H1 (cell line): ENCODE data around the gene PIGC.

Experiments
- ASH2L ChIP-seq: fragments of 200-600, 300-600 bp; sonication (generic); IDR thresholded peaks from one replicate; pipeline ENCODE4 v1.7.1; 2017; ENCODE audit warnings: low read length
- EP300 ChIP-seq, 2 experiments: IDR thresholded peaks; 1 replicate in 1 of 2; 2 replicates in 1 of 2; pipeline ENCODE4 v1.6.1; 2011 to 2012; ENCODE audit warnings: low read depth in 2 of 2, low read length in 2 of 2, mild to moderate bottlenecking in 2 of 2, borderline replicate concordance in 1 of 2, inconsistent platforms in 1 of 2, moderate library complexity in 1 of 2
- EZH2 ChIP-seq: fragments of 200-600 bp; sonication (generic); IDR thresholded peaks from 2 replicates; pipeline ENCODE4 v1.7.1; 2012; ENCODE audit warnings: low read depth, mild to moderate bottlenecking, moderate library complexity, low read length, inconsistent platforms; ENCODE audit not compliant: severe bottlenecking
- GABPA ChIP-seq: IDR thresholded peaks from 2 replicates; pipeline ENCODE4 v1.6.1; 2011; ENCODE audit warnings: mild to moderate bottlenecking, low read length, moderate library complexity, borderline replicate concordance; ENCODE audit not compliant: insufficient read depth
- JUN ChIP-seq: IDR thresholded peaks from 2 replicates; pipeline ENCODE4 v1.6.1; 2011; ENCODE audit warnings: low read depth, mild to moderate bottlenecking, improper control_type of control experiment, low read length
- POLR2A ChIP-seq, 2 experiments: IDR thresholded peaks; 1 replicate in 1 of 2; 2 replicates in 1 of 2; pipeline ENCODE4 v1.6.1; 2011; ENCODE audit warnings: low read depth in 2 of 2, low read length in 2 of 2, mild to moderate bottlenecking in 2 of 2; ENCODE audit errors: control extremely low read depth in 1 of 2
- RAD21 ChIP-seq, 2 experiments: IDR thresholded peaks in 1 of 2; conservative IDR thresholded peaks in 1 of 2; 2 replicates each; pipeline ENCODE4 v1.6.1; 2011; ENCODE audit warnings: low read depth in 2 of 2, low read length in 2 of 2, improper control_type of control experiment in 1 of 2, inconsistent platforms in 1 of 2, mild to moderate bottlenecking in 1 of 2, moderate library complexity in 1 of 2
- RFX5 ChIP-seq: IDR thresholded peaks from 2 replicates; pipeline ENCODE4 v1.6.1; 2011; ENCODE audit warnings: low read depth, low read length, improper control_type of control experiment, borderline replicate concordance
- RXRA ChIP-seq: IDR thresholded peaks from 2 replicates; pipeline ENCODE4 v1.6.1; 2011; ENCODE audit warnings: low read depth, mild to moderate bottlenecking, low read length, moderate library complexity; ENCODE audit not compliant: insufficient read depth
- SP1 ChIP-seq: IDR thresholded peaks from 2 replicates; pipeline ENCODE4 v1.6.1; 2011; ENCODE audit warnings: low read depth, low read length
- ZNF274 ChIP-seq: IDR thresholded peaks from 2 replicates; pipeline ENCODE4 v1.7.0; 2012; ENCODE audit warnings: low read length, borderline replicate concordance; ENCODE audit errors: extremely low read depth
- TF ChIP-seq, protein P1 (sequence below), 3 experiments: IDR thresholded peaks; 1 replicate in 2 of 3; 2 replicates in 1 of 3; pipeline versions ENCODE4 v1.5.1 to v1.6.1; 2011; ENCODE audit warnings: low read length in 3 of 3, mild to moderate bottlenecking in 3 of 3, inconsistent platforms in 2 of 3, low read depth in 1 of 3, moderate library complexity in 1 of 3; ENCODE audit not compliant: insufficient read depth in 1 of 3; ENCODE audit errors: control extremely low read depth in 1 of 3

DNA sequence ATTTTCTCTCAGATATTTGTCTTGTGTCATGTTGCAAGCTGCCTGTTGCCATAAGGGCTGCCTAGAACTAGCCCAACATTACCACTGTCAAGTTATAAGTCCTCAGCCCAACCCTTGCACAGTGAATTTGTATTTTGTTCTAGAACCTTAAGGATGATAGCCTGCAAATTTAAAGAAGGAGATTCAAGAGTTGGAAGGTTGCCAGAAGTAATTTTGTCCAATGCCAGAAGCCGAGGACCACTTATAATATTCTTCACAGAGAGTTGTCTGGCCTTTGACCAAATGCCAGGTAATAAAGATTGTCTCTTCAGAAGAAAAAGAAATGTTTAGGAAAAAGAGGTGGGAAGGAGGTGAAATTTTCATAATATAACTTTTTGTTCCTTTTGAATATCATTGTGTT, 48.6 kb upstream of the PIGC start:
- no peak for TF ChIP-seq RAD21 (IDR thresholded peaks at IDR 0.05 in 1 of 2, conservative IDR thresholded peaks at IDR 0.05 in 1 of 2; ENCODE audit: low read depth in 2 of 2, low read length in 2 of 2)
- no peak for TF ChIP-seq SP1
- TF ChIP-seq RXRA, result no peak
- TF ChIP-seq, protein P1, sequence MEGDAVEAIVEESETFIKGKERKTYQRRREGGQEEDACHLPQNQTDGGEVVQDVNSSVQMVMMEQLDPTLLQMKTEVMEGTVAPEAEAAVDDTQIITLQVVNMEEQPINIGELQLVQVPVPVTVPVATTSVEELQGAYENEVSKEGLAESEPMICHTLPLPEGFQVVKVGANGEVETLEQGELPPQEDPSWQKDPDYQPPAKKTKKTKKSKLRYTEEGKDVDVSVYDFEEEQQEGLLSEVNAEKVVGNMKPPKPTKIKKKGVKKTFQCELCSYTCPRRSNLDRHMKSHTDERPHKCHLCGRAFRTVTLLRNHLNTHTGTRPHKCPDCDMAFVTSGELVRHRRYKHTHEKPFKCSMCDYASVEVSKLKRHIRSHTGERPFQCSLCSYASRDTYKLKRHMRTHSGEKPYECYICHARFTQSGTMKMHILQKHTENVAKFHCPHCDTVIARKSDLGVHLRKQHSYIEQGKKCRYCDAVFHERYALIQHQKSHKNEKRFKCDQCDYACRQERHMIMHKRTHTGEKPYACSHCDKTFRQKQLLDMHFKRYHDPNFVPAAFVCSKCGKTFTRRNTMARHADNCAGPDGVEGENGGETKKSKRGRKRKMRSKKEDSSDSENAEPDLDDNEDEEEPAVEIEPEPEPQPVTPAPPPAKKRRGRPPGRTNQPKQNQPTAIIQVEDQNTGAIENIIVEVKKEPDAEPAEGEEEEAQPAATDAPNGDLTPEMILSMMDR (IDR thresholded peaks at IDR 0.05; ENCODE audit: control extremely low read depth in 1 of 3, insufficient read depth in 1 of 3, low read depth in 1 of 3, low read length in 3 of 3), result no peak
- TF ChIP-seq ASH2L, result no peak
- TF ChIP-seq GABPA, result no peak
- no peak for TF ChIP-seq EZH2
- TF ChIP-seq ZNF274, result no peak
- TF ChIP-seq POLR2A (IDR thresholded peaks at IDR 0.05; ENCODE audit: control extremely low read depth in 1 of 2, low read depth in 2 of 2, low read length in 2 of 2), result no peak
- no peak for TF ChIP-seq RFX5
- TF ChIP-seq JUN, result no peak
- TF ChIP-seq EP300 (IDR thresholded peaks at IDR 0.05; ENCODE audit: borderline replicate concordance in 1 of 2, low read depth in 2 of 2, low read length in 2 of 2), result no peak
